Hippocampal formation (tissue), 2 donors: ENCODE results near the gene APOM.

Experiments used
- DNase-seq, 2 donors: peaks; one replicate each; lab custom pipeline; 2025; lab: John Stamatoyannopoulos, UW

The APOM gene

GRCh38 chr6:31680226-31681134 is 24.8 kb downstream of the APOM start, which contains the start of gene LY6G5C:
Gene LY6G5C (minus strand): TSS chr6:31681067. CDS start chr6:31680373, 694 bp downstream.
- DNase-seq, result peak; percentile 63 to 83

DNA sequence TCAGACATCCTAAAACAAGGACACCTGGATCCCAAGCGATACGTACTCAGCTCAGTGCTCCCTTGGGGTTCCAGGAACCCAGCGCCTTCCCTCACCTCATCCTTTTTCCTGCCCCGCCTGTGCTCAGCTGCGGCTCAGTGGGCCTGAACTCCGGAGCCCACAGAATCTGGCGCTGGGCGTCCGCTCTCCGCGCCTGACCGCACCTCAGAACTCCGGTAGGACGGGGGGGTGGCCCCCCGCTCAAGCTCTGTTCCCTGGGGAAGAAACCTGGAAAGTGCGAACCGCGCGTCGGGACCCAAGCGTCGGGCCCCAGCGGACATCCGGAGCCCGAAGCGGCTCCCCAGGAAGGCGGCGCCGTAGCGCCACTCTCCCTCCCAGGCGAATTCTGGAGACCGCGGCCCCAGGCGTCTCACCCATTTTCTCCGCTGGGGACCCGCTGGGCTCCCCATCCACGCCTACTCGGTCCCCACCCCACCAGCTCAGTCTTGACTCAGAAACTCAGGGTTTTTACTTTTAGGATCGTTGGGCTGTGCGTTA is 25.5 kb downstream of the APOM start:
- DNase-seq, result peak in 1 of 2 donors; percentile 23

- DNase-seq, result no peak
These were observed 27.9 kb downstream of the APOM start for GRCh38 chr6:31683591-31683990.

DNA sequence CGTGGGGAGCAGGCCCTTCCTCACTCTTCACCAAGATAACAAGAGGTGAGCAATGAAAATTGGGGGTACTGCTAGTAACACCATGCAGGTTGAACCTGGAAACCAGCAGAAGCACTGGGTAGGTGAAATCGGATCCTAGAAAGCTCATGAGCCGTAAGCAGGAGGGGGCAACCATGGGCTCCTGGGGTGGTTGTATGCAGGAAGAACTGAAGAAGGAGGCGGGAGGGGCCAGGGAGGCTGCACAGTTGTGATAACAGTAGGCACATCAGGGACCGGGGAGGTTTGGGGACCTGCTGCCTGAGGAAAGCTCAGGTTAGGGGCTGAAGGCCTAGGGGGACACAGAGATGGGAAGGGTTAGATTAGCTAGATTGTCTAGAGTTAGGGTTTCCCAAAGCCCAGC is 30.8 kb downstream of the APOM start:
- DNase-seq, result no peak

- no peak for DNase-seq
These were observed 31.6 kb downstream of the APOM start for GRCh38 chr6:31687321-31687720.

DNA sequence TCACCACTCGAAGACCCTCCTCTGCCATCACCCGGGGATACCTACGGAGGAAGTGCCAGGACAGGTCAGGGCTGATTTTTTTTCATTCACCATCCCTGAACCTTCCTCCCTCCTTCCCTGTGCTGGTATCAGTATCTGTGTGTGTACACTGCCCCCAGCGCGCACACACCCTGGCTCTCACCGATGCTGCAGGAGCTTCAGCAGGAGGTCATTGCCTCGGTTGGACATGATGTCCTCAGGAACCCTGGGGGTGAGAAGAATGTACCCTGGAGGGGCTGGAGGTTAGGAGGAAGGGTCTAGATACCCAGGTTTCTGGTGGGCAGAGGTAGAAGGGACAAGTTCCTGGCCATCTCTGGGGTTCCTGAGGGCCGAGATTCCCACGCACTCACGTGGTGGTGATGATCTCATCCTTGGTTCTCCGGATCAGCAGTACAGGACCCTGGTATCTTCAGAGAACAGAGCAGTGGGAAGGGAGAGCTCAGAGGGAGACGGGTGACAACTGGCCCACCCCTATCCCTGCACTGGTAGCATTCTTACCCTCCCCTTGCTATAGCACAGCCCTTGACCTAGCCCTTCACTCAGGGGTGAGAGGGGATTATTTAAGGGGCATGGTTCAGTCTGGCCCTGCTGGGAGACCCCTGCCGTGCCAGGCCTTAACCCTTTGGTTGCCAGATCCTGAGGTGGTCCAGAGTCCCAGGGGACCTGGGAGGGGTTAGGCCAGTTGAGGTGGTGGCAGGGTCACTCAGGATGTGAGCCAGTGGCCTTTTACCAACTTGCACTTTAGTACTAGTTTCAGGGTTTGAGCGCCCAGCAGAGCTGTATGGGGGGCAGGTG is 32.4 kb downstream of the APOM start:
- DNase-seq, result no peak

DNA sequence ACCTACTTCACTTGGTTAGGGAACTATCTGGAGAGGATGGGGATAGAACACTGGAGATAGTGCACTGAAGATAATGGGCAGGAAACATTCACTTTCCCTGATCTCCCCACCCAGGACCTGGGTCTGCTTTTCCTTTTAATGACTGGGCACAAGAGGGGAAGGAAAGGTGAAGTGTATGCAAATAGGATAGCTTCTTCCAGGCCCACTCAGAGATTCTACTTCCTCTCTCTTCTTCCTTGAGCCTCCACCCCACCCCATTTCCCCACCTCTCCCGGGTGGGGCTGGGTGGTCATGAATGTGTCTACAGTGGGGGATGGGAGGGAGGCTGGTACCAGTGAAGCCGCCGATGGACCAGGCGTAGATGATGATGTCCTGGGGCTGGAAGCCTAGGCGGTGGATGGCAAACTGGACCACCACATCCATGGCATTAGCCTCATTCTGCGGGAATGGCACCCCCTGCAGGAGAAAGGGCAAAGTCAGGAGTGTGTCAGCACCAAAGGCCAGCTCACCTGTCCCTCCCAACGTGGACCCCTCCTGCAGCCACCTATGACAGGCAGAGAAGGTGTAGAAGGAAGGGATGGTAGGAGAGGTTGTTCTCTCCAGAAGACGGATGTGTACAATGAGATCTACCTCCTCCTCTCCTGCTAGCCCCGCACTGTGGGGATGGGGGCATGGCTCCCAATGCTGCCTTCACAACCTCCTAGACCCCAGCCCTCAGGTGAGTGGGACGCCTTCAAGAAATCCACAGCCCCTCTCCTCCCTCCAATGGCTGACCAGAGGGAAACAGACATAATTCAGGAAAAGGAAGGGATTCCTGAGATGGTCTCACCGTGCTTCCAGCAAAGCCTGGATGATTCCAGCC is 33.8 kb downstream of the APOM start:
- DNase-seq, result no peak

DNA sequence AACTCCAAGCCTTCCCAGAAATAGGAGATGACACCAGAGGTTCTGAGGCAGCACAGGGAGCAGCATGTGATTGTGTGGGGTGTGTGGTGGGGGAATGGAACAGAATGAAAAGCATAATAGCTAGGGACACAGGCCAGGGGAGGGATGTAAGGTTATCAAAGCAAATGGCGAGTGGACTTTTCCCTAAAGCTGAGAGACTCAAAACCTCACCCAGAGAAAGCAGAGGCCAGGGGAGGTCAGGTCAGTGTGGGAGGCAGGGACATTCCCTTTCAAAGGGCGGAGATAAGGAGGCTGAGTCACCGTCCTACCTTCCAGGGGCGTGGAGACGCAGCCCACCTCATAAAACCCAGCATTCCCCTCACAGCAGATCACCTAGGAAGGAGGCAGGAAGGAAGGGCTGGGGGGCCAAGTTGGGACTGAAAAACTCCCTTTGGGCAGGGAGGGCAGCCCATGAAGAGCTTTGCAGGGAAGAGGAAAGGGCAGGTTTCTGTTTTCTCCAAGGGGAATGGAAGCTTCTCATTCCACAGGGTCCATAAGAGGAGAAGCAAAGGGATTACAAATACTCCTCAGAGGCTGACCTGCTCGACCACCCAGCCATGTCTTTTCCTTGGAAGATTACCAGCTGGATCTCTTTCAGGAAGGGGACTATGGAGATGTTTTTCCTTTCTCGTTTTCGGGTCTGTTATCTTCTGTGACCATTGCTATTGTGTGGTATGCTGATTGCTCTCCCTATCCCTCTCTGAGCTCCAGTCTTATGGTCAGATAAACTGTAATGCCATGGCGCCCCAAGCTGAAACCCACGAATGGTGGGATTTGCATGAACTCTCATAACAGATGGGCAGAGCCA is 34.8 kb downstream of the APOM start:
- no peak for DNase-seq

GRCh38 chr6:31691078-31691463 is 35.4 kb downstream of the APOM start:
- DNase-seq, result no peak

DNA sequence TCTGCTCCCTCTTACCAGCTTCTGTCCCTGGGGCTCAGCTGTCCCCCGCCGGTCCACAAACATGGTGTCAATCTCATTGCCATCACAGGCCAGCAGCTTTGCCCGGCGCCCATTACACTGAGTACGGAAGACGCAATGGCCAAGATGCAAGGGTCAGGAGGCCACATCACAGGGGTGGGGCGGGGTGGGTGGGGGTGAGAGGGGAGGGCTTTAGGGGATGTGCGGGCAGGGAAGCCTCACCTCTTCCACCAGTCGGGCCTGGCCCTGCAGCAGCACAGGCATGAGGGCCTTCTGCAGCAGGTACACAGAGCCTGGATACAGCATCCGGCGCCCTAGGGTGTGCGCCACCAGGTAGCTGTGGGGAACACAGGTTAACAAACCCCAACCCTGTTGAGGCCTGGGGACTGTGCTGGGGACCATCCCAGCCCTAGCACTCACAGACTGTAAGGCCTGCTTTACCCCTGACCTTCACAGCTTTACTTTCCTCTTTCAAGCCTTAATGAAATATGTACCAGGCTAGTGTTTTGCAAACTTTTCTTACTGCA is 35.9 kb downstream of the APOM start:
- DNase-seq, result no peak

DNA sequence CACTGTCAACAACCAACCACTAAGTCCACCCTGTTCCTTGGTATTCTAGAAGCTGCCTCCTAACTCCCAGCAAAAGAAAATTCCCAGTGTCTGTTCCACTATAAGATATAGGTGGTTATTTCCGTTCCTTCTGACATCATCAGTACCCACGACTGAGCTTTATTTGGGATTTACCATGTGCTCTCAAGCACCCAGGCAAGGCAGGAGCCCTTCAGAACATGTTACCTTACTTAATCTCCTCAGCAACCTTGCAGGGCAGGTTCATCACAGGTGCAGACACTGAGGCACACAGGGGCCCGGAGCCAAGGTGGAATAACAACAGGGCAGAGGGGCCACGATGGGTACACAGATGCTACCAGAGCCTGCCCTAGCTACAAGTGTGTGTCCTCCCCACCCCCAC is 36.7 kb downstream of the APOM start:
- DNase-seq, result no peak

- no peak for DNase-seq
These were observed 37.2 kb downstream of the APOM start for GRCh38 chr6:31692886-31693285.

DNA sequence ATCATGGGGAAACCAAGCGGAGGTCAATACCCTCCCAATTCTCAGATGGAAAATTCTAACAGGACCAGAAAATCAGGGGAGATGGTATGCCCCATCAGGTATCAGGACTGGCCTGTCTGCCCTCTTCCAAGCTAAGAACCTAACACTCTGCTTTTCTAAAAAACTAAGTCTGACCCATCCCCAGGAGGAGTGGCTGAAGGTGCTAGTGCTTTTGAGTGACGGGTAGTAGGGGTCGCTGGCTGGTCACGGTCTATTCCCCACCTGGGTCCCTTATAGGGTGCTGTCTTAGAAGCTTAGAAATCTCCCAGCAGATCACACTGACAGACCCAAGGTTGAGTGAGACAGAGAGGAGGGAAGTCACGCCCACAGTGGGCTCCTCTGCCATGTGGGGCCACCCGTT is 37.8 kb downstream of the APOM start:
- no peak for DNase-seq

DNA sequence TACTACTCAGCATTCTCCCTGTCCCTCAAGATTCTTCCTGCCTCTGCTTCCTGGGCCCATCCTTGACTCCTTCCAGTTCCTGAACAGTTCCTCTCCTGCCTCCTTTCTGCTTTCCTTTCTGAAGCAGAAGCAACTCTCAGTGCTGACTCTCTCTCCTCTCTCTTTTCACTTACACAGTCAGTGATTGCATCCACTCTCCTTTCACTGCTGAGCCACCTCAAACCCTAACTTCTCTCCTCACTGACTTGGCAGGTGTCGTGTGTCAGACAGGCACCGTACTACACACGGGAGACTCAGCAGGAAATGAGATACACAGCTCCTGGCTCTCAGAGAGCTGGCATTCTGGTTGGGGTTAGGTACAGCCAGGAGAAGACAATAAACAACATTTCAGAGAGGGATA is 41.9 kb downstream of the APOM start:
- no peak for DNase-seq

DNA sequence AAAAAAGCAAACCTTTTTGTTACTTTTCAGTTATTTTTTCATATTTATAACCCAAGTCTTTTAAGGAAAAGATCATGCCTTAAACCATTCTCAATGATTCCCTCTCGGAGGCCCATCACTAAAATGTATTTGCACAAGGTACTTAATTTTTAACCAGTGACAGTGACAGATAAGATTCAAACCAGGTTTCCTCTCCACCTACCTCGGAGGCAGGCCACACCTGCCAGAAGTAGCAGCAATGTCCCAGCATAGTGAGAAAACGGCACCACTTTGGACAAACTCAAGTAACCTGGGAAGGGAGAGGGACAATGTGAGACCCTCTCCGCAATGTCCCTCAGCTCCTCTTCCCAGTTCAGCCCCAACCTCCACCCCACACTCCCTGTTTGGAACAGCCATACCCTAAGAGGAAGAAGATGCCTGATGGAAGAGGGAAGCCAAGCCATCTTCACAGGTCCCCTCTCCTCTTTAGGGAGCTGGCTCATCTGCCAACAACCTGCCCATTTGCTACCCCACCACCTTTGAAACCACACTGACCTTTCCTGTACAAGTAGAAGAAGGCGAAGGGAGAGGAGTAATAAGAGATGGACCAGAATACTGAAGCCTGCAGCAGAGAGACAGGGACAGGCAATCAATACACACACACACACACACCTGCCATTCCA is 45.2 kb downstream of the APOM start:
- DNase-seq, result no peak

- DNase-seq, result no peak
These were observed 46.1 kb downstream of the APOM start for GRCh38 chr6:31701666-31702404.

DNA sequence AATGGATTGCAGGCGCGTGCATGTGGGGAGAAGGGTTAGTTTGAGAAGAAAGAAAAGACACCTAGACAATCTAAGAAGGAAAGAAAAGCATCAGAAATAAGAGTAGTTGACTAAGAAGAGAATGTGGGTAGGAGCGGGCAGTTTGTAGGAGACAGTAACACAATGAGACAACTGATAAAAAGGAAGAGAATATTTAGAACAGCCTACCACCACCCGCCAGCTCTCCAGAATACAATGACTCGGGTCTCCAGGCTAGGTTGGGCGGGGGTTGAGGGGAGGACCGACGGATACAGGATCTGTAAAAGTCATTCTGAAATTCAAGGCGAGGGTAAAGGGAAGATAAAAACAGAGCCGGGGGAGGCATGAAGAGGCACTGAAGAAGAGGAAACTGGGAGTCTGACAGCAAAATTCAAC is 46.7 kb downstream of the APOM start:
- no peak for DNase-seq

DNA sequence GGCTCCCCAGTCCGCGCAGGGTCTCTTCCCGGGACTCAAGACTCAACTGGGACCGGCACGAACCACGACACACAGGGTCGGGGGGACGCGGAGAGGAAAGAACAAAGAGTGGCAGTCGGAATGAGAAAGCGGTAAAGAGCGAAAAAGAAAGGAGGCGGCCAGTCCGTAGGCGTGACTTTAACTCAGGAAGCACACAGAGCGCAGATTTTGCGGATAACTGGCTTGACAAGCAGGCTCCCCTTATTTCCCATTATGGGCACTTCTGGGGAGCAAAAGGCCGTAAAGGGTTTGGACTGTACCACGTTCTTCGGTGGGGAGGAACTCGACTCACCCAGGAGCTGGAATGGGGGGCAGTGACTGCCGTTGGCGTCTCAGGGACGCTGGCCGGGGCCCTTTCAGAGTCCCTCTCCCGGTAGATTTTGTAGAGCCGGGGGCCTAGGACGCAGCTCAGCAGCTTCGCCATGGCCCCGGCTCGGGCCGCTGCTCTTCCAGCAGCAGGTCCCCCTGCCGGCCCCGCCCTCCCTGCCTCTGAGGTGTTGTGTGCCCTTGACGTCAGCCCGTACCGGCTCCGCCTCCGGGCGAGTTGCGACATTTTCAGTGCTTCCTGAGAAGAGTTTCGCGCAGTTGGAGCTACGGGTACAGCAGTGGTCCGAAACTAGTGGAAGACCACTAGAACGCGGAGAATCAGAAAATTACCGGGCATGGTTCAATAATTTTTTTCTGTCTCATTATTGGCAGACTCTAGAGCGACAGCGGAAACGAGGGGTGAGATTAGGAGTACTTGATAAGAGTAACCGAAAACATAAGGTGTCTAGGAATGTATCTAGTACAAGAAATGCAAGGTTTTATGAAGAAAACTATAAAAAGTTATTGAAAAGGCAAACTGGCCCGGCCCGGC is 47.4 kb downstream of the APOM start, which contains the start of gene ABHD16A:
Gene ABHD16A, minus strand, starts transcription at position 506 of the 898 bp plus-strand sequence. Its CDS starts 43 bp downstream, at position 463.
- DNase-seq, result peak; percentile 94 to 97
